Measurements from ENCODE around the gene GPHN. TPM values are rescaled to one million over a fixed set of nuclear protein-coding genes. Genes with fewer than 3 reads are reported as not detected.
"Not testable (repeated sequence)": the region's sequence is repeated elsewhere in the genome, so short reads cannot be mapped to it uniquely, and the experiment has no call there.

The GPHN gene
- total RNA-seq, 1 experiment from 2014 or later = 34.9 TPM

DNA sequence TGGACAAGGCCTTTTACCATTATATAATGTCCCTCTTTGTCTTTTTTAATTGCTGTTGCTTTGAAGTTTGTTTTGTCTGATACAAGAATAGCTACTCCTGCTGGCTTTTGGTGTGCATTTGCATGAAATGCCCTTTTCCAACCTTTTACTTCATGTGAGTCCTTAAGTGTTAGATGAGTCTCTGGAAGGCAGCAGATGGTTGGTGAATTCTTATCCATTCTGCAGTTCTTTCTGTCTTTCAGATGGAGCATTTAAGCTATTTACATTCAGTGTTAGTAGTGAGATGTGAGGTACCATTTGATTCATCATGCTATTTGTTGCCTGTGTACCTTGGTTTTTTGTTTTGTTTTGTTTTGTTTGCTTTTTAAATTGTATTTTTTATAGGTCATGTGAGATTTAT is 208.3 kb downstream of the GPHN start:
- Mint-ChIP-seq H3K4me1 (ENCODE audit: low read depth, unreplicated experiment) (peaks cover 8% of the 10 kb centered on the region), H3K36me3 (ENCODE audit: insufficient read depth, unreplicated experiment) (no peaks in the 10 kb centered on the region), H3K27me3 (ENCODE audit: unreplicated experiment) (no peaks in the 10 kb centered on the region), H3K4me3 (ENCODE audit: low read depth, unreplicated experiment) (no peak overlapping the region), H3K9me3 (ENCODE audit: low read depth, unreplicated experiment) (no peaks in the 10 kb centered on the region), H3K27ac (ENCODE audit: unreplicated experiment) (no peak overlapping the region)
- DNase-seq = no peak
- CTCF ChIA-PET = no interaction called here
- BruUV-seq (replicated peaks) = no TSS peak
- intact Hi-C loops (cut with micrococcal nuclease; ENCODE audit: unreplicated experiment) = no loop called here
- TF ChIP-seq, protein P1, sequence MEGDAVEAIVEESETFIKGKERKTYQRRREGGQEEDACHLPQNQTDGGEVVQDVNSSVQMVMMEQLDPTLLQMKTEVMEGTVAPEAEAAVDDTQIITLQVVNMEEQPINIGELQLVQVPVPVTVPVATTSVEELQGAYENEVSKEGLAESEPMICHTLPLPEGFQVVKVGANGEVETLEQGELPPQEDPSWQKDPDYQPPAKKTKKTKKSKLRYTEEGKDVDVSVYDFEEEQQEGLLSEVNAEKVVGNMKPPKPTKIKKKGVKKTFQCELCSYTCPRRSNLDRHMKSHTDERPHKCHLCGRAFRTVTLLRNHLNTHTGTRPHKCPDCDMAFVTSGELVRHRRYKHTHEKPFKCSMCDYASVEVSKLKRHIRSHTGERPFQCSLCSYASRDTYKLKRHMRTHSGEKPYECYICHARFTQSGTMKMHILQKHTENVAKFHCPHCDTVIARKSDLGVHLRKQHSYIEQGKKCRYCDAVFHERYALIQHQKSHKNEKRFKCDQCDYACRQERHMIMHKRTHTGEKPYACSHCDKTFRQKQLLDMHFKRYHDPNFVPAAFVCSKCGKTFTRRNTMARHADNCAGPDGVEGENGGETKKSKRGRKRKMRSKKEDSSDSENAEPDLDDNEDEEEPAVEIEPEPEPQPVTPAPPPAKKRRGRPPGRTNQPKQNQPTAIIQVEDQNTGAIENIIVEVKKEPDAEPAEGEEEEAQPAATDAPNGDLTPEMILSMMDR (IDR thresholded peaks at IDR 0.05; ENCODE audit: unreplicated experiment) = no peak

DNA sequence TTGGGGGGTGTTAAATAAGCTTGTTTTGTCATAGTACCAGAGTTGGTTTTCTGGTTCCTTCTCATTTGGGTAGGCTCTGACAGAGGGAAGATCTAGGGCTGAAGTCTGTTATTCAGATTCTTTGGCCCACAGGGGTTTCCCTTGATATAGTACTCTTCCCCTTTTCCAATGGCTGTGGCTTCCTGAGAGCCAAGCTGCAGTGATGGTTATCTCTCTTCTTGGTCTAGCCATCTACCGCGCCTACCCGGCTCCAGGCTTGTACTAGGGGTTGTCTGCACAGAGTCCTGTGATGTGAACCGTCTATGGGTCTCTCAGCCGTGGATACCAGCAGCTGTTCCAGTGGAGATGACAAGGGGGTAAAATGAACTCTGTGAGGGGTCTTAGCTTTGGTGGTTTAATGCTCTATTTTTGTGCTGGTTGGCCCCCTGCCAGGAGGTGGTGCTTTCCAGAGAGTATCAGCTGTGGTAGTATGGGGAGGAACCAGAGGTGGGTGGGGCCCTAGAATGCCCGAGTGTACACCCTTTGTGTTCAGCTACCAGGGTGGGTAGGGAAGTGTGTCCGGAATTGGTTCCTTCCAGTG is 209.7 kb downstream of the GPHN start:
- CTCF ChIA-PET = no interaction called here
- BruUV-seq (replicated peaks) = no TSS peak
- intact Hi-C loops (cut with micrococcal nuclease; ENCODE audit: unreplicated experiment) = no loop called here

DNA sequence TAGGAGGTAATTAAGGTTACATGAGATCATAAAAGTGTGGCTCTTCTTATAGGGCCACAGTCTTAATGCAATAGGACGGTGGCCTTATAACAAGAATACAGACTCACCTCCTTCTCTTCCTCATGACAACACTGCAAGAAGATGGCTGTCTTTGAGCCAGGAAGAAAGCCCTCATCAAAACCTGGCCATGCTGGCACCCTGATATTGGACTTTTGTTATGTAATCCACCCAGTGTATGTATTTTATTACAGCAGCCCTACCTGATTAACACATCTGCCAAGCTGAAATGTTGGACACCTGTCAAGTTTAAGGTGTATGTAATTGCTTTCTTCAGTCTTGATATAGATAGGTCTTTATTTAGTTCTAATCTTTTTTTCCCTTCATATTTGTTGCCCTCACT is 217.0 kb downstream of the GPHN start:
- H3K9me3 Mint-ChIP-seq (ENCODE audit: low read depth, unreplicated experiment) = no peaks in the 10 kb centered on the region
- H3K27ac Mint-ChIP-seq (ENCODE audit: unreplicated experiment) = no peak overlapping the region
- no TSS peak for BruUV-seq (replicated peaks)
- CTCF ChIA-PET = no interaction called here
- H3K36me3 Mint-ChIP-seq (ENCODE audit: insufficient read depth, unreplicated experiment) = peaks cover 7% of the 10 kb centered on the region
- intact Hi-C loops (cut with micrococcal nuclease; ENCODE audit: unreplicated experiment) = no loop called here
- no peaks in the 10 kb centered on the region for H3K4me1 Mint-ChIP-seq (ENCODE audit: low read depth, unreplicated experiment)
- no peaks in the 10 kb centered on the region for H3K27me3 Mint-ChIP-seq (ENCODE audit: unreplicated experiment)
- TF ChIP-seq, protein P1 (IDR thresholded peaks at IDR 0.05; ENCODE audit: unreplicated experiment) = no peak
- no peak overlapping the region for H3K4me3 Mint-ChIP-seq (ENCODE audit: low read depth, unreplicated experiment)
- DNase-seq = no peak

More for the DNA sequence above, 209.7 kb downstream of the GPHN start:
- Mint-ChIP-seq H3K27me3 (ENCODE audit: unreplicated experiment) (no peaks in the 10 kb centered on the region), H3K4me3 (ENCODE audit: low read depth, unreplicated experiment) (no peak overlapping the region), H3K9me3 (ENCODE audit: low read depth, unreplicated experiment) (no peaks in the 10 kb centered on the region), H3K4me1 (ENCODE audit: low read depth, unreplicated experiment) (peaks cover 8% of the 10 kb centered on the region), H3K36me3 (ENCODE audit: insufficient read depth, unreplicated experiment) (no peaks in the 10 kb centered on the region), H3K27ac (ENCODE audit: unreplicated experiment) (no peak overlapping the region)
- TF ChIP-seq, protein P1 (IDR thresholded peaks at IDR 0.05; ENCODE audit: unreplicated experiment) = no peak
- DNase-seq = no peak

DNA sequence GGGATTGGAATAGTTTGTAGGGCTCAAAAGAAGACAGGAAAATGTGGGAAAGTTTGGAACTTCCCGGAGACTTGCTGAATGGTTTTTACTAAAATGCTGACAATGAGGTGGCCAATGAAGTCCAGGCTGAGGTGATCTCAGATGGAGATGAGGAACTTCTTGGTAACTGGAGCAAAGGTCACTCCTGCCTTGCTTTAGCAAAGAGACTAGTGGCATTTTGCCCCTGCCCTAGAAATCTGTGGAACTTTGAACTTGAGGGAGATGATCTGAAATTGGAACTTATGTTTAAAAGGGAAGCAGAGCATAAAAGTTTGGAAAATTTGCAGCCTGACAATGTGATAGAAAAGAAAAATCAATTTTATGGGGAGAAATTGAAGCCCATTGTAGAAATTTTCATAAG is 223.4 kb downstream of the GPHN start:
- intact Hi-C loops (cut with micrococcal nuclease; ENCODE audit: unreplicated experiment) = not testable (repeated sequence)

DNA sequence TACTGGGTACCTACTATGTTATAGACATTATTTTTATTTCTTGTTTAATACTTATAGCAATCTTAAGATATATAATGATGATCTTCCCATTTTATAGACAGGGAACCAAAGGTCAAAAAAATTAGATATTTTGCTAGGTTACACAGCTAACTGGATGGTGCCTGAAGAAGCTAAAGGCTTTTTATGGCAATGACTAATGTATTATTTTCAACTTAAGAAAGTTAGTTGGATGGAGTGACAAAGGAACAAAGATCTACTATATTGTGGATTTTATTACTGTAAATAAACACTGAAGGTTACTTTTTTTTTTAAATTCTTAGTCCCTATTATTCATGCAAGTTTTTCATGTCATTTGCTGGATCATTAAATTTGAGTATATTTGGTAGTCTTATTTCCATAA is 227.9 kb downstream of the GPHN start:
- DNase-seq = no peak
- intact Hi-C loops (cut with micrococcal nuclease; ENCODE audit: unreplicated experiment) = no loop called here
- H3K36me3 Mint-ChIP-seq (ENCODE audit: insufficient read depth, unreplicated experiment) = no peaks in the 10 kb centered on the region
- H3K27ac Mint-ChIP-seq (ENCODE audit: unreplicated experiment) = no peak overlapping the region
- no peak overlapping the region for H3K4me3 Mint-ChIP-seq (ENCODE audit: low read depth, unreplicated experiment)
- TF ChIP-seq, protein P1 (IDR thresholded peaks at IDR 0.05; ENCODE audit: unreplicated experiment) = no peak
- BruUV-seq (replicated peaks) = no TSS peak
- CTCF ChIA-PET = no interaction called here
- no peaks in the 10 kb centered on the region for H3K27me3 Mint-ChIP-seq (ENCODE audit: unreplicated experiment)
- peaks cover 16% of the 10 kb centered on the region for H3K9me3 Mint-ChIP-seq (ENCODE audit: low read depth, unreplicated experiment)
- H3K4me1 Mint-ChIP-seq (ENCODE audit: low read depth, unreplicated experiment) = no peaks in the 10 kb centered on the region

More for the DNA sequence above, 223.4 kb downstream of the GPHN start:
- H3K27ac Mint-ChIP-seq (ENCODE audit: unreplicated experiment); H3K4me3 Mint-ChIP-seq (ENCODE audit: low read depth, unreplicated experiment); H3K27me3 Mint-ChIP-seq (ENCODE audit: unreplicated experiment); H3K4me1 Mint-ChIP-seq (ENCODE audit: low read depth, unreplicated experiment); BruUV-seq (replicated peaks); CTCF ChIA-PET; DNase-seq; H3K36me3 Mint-ChIP-seq (ENCODE audit: insufficient read depth, unreplicated experiment); H3K9me3 Mint-ChIP-seq (ENCODE audit: low read depth, unreplicated experiment): not testable (repeated sequence)

All from Calu3 (cell line).